Activated CD4-positive, alpha-beta memory T cell treated with anti-CD3 and anti-CD28 coated beads, Interleukin-2, amount 10 ng/mL, durations not matched to agents 7 days and 5 days (primary cell): ENCODE data around the gene TOP3A. TPM values are rescaled to one million over a fixed set of nuclear protein-coding genes. Genes with fewer than 3 reads are reported as not detected.

Source experiments
- CTCF ChIA-PET: fragments of 350-600 bp; sonication (Branson Sonifier 250); formaldehyde crosslinking; loops from one replicate; lab custom pipeline; 2021; ENCODE audit warnings: antibody characterized with exemption, inconsistent platforms; lab: Charles Lee
- POLR2A ChIA-PET: fragments of 350-600 bp; sonication (Branson Sonifier 250); formaldehyde crosslinking; loops from one replicate; lab custom pipeline; 2021; ENCODE audit warnings: antibody characterized with exemption; lab: Charles Lee
- DNase-seq: peaks from one replicate; pipeline ENCODE4 v3.0.0-alpha.2; 2020
- H3K27ac Mint-ChIP-seq: one replicate; pipeline ENCODE4 v1.8.0; 2021; ENCODE audit warnings: mild to moderate bottlenecking, mixed read lengths
- H3K27me3 Mint-ChIP-seq: one replicate; pipeline ENCODE4 v1.8.0; 2021; ENCODE audit warnings: mixed read lengths
- H3K36me3 Mint-ChIP-seq: one replicate; pipeline ENCODE4 v1.8.0; 2021; ENCODE audit warnings: low read depth, mixed read lengths
- H3K4me1 Mint-ChIP-seq: one replicate; pipeline ENCODE4 v1.8.0; 2021; ENCODE audit warnings: mixed read lengths
- H3K4me3 Mint-ChIP-seq: one replicate; pipeline ENCODE4 v1.8.0; 2021; ENCODE audit warnings: mild to moderate bottlenecking, mixed read lengths
- H3K9me3 Mint-ChIP-seq: one replicate; pipeline ENCODE4 v1.8.0; 2021; ENCODE audit warnings: mixed read lengths
- total RNA-seq, 2 experiments: library from RNA; stranded (reverse); gene quantifications; one replicate each; pipeline ENCODE4 v1.2.3, GENCODE V29; 2021

Gene TOP3A
- total RNA-seq, 2 experiments from 2014 or later = 51.4 to 54.9 TPM

DNA sequence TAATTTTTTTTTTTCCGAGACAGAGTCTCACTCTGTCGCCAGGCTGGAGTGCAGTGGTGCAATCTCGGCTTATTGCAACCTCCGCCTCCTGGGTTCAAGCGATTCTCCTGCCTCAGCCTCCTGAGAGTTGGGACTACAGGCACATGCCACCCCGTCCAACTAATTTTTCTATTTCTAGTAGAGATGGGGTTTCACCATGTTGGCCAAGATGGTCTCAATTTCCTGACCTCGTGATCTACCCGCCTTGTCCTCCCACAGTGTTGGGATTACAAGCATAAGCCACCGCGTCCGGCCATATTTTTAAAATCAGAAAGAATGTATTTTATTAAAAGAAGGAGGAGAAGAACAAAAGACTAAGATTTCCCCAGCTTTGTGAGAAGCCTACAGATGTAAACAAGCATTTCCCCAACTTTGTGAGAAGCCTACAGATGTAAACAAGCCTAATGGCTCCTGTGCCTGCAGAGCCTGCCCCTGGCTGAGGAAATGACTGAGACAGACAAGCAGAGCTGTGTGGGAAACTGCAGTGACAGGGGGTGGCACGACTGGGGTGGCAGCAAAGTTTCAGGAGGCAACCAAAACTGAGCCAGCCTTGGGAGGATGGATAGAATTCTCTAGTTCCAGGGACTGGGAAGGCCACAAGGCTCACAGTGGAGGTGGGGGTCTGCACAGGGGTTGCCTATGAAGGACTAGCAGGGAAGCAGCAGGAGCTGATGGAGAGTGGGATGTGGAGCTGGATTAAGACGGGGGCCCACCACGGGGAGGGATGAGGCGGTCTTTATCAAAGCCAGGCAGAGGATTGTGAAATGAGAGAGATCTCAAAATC lies 22.9 kb downstream of the TOP3A start:
- Mint-ChIP-seq H3K27ac (no peak overlapping the region), H3K36me3 (peaks cover 60% of the 10 kb centered on the region), H3K27me3 (no peaks in the 10 kb centered on the region), H3K4me1 (no peaks in the 10 kb centered on the region), H3K9me3 (no peaks in the 10 kb centered on the region), H3K4me3 (no peak overlapping the region)
- ChIA-PET POLR2A (no interaction called here), CTCF (interaction anchor here (1.4 kb wide), 1 partner anchor 22 kb away, joined by 3 read pairs; no protein-coding TSS in a partner anchor)
- no peak for DNase-seq

DNA sequence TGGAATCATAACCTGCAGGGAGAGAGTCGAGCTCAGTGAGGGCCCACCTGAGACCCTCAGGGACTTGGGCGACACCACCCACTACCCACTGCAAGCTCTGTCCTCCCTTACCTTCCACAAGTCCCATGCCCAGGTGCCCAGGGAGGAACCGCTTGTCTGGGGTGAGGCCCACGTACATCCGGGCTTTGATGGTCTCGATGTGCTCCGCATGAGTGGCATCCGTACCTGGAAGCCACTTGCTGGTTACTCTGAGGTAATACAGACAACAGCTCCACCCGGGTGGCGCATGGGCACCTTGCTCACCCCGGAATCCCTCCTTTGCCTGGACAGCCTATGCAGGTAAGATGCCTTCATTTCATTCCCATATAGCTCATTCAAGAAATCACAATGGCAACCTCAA lies 29.5 kb downstream of the TOP3A start:
- CTCF ChIA-PET = interaction anchor here (0.8 kb wide), 1 partner anchor 13 kb away, joined by 4 read pairs; no protein-coding TSS in a partner anchor
- no peak for DNase-seq
- POLR2A ChIA-PET = interaction anchor here (1.3 kb wide), 1 partner anchor 9 kb away, joined by 4 read pairs; no protein-coding TSS in a partner anchor
- no peak overlapping the region for H3K27ac Mint-ChIP-seq
- no peaks in the 10 kb centered on the region for H3K27me3 Mint-ChIP-seq
- H3K36me3 Mint-ChIP-seq = peaks cover 69% of the 10 kb centered on the region
- H3K9me3 Mint-ChIP-seq = no peaks in the 10 kb centered on the region
- H3K4me1 Mint-ChIP-seq = no peaks in the 10 kb centered on the region
- no peak overlapping the region for H3K4me3 Mint-ChIP-seq

- peaks cover 55% of the 10 kb centered on the region for H3K36me3 Mint-ChIP-seq
- no peak overlapping the region for H3K27ac Mint-ChIP-seq
- no peak overlapping the region for H3K4me3 Mint-ChIP-seq
- CTCF ChIA-PET = no interaction called here
- no peaks in the 10 kb centered on the region for H3K9me3 Mint-ChIP-seq
- DNase-seq = no peak
- no peaks in the 10 kb centered on the region for H3K27me3 Mint-ChIP-seq
- POLR2A ChIA-PET = interaction anchor here (1.6 kb wide), 1 partner anchor 13 kb away, joined by 4 read pairs; no protein-coding TSS in a partner anchor
- no peaks in the 10 kb centered on the region for H3K4me1 Mint-ChIP-seq
These were observed 33.0 kb downstream of the TOP3A start for GRCh38 chr17:18281788-18282187.

DNA sequence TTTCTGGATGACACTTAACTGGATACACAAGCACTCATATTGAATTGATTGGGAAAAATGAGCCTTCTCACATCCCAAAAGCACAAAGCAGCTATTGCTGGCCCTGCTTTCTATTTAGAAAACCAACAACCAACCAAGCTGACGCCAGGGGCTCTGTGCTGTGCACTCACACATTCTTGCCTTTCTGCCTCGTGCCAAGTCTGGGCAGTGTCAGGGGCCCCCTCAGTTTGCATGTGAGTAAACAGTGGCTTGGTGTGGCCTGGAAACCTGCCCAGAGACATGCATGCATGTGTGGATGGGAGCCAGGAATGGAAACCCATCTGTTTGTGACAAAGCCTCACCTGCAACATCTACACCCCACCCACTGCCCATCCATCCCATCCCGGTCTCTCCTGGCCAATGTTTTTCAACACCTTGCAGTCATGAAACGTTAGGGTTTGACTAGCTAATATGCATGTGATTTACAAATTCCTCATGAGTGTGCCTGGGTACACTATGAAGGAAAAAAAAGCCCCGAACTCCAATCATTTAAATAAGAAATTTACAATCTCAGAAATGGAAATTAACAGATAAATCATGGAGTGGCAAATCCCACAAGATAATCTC lies 33.9 kb downstream of the TOP3A start:
- H3K9me3 Mint-ChIP-seq = no peaks in the 10 kb centered on the region
- ChIA-PET POLR2A (interaction anchor here (0.5 kb wide), 1 partner anchor 169 kb away, joined by 3 read pairs; no protein-coding TSS in a partner anchor), CTCF (no interaction called here)
- peaks cover 54% of the 10 kb centered on the region for H3K36me3 Mint-ChIP-seq
- no peak overlapping the region for H3K4me3 Mint-ChIP-seq
- no peaks in the 10 kb centered on the region for H3K27me3 Mint-ChIP-seq
- no peak overlapping the region for H3K27ac Mint-ChIP-seq
- no peaks in the 10 kb centered on the region for H3K4me1 Mint-ChIP-seq
- no peak for DNase-seq

DNA sequence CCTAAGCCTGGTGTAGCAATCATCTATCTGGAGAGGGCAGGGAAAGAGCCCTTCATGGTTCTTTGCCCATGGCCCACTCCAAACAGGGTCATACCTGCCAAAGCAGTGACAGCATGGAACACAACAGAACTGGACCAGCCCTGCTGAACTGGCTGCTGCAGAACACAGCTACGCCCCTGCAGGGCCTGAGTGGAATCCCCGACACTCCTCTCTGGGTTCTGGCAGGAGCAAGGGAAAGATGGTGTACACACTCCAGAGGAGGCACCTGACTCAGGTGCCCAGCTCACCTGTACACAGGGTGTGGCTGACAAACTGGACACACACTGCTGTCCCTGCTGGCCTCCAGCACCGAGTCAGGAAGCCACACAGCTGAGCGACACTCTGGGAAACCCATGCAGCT lies 34.5 kb downstream of the TOP3A start:
- CTCF ChIA-PET = no interaction called here
- POLR2A ChIA-PET = interaction anchor here (0.5 kb wide), 1 partner anchor 169 kb away, joined by 3 read pairs; no protein-coding TSS in a partner anchor
- peaks cover 50% of the 10 kb centered on the region for H3K36me3 Mint-ChIP-seq
- H3K27ac Mint-ChIP-seq = no peak overlapping the region
- H3K4me3 Mint-ChIP-seq = no peak overlapping the region
- no peak for DNase-seq
- H3K9me3 Mint-ChIP-seq = no peaks in the 10 kb centered on the region
- no peaks in the 10 kb centered on the region for H3K4me1 Mint-ChIP-seq
- no peaks in the 10 kb centered on the region for H3K27me3 Mint-ChIP-seq

- no peak for DNase-seq
- H3K36me3 Mint-ChIP-seq = peaks cover 41% of the 10 kb centered on the region
- H3K27me3 Mint-ChIP-seq = no peaks in the 10 kb centered on the region
- H3K27ac Mint-ChIP-seq = no peak overlapping the region
- H3K9me3 Mint-ChIP-seq = no peaks in the 10 kb centered on the region
- no peaks in the 10 kb centered on the region for H3K4me1 Mint-ChIP-seq
- no peak overlapping the region for H3K4me3 Mint-ChIP-seq
- POLR2A ChIA-PET = no interaction called here
- CTCF ChIA-PET = interaction anchor here (0.7 kb wide), 1 partner anchor 87 kb away, joined by 3 read pairs; no protein-coding TSS in a partner anchor
These were observed 35.9 kb downstream of the TOP3A start for GRCh38 chr17:18278867-18279266.

DNA sequence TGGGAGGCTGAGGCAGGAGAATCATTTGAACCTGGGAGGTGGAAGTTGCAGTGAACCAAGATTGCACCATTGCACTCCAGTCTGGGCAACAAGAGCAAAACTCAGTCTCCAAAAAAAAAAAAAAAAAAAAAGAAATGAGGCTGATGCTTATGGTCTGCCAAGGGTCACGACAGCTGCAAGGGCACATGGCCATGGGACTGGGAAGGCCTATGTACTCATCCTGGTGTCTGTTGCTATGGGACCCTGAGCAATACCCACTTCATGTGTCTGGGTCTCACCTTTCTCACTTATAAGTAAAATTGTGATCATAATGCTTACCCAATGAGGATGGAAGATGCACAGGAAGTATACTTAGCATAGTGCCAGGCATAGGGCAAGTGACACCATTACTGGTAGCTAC lies 37.7 kb downstream of the TOP3A start:
- POLR2A ChIA-PET = no interaction called here
- H3K27me3 Mint-ChIP-seq = no peaks in the 10 kb centered on the region
- H3K9me3 Mint-ChIP-seq = no peaks in the 10 kb centered on the region
- no peaks in the 10 kb centered on the region for H3K4me1 Mint-ChIP-seq
- H3K27ac Mint-ChIP-seq = no peak overlapping the region
- H3K36me3 Mint-ChIP-seq = peaks cover 27% of the 10 kb centered on the region
- no peak for DNase-seq
- no peak overlapping the region for H3K4me3 Mint-ChIP-seq
- CTCF ChIA-PET = no interaction called here

DNA sequence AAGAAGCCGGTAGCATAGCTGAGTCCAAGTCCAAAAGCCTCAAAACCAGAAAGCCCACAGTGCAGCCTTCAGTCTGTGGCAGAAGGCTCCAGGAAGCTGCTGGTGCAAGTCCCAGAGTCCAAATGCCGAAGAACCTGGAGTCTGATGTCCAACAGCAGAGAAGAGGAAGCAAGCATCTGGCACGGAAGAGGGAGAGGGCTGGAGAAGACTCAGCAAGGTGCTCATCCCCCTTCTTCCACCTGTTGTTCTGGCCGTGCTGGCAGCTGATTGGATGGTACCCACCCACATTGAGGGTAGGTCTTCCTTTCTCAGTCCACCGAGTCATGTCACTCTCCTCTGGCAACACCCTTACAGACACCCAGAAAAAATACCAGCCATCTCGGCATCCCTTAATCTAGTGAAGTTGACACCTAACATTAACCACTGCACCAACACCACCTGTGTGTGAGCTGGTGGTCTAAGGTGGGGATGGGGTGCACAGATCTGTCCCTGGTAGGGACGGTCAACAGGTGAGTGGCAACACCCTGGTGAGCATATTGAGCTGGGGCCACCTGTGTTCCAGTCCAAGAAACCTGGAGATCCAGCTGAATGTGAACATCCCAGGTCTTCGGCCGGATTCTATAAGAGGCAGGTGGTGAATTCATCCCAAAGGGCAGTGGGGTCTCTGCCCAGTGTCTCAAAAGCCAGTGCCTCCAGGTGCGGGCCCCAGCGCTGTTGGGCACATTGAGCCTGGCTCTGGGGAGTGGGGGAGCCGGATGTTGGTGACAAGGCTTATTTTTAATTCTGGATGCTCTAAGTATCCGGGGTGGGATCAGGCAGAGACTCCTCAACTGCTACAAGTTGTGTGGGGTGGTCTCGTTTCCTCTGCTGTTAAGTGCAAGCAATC lies 44.5 kb downstream of the TOP3A start:
- H3K27ac Mint-ChIP-seq = no peak overlapping the region
- no peak overlapping the region for H3K4me3 Mint-ChIP-seq
- no peaks in the 10 kb centered on the region for H3K27me3 Mint-ChIP-seq
- POLR2A ChIA-PET = interaction anchor here (1.8 kb wide), 1 partner anchor 10 kb away, joined by 6 read pairs; the partner anchor contains the start of gene MIEF2
- CTCF ChIA-PET = interaction anchor here (1.2 kb wide), 1 partner anchor 22 kb away, joined by 3 read pairs; no protein-coding TSS in a partner anchor
- H3K4me1 Mint-ChIP-seq = peaks cover 14% of the 10 kb centered on the region
- DNase-seq = no peak
- H3K9me3 Mint-ChIP-seq = no peaks in the 10 kb centered on the region
- peaks cover 9% of the 10 kb centered on the region for H3K36me3 Mint-ChIP-seq

GRCh38 chr17:18267927-18268711 lies 46.7 kb downstream of the TOP3A start:
- Mint-ChIP-seq H3K27ac (no peak overlapping the region), H3K4me3 (no peak overlapping the region), H3K4me1 (peaks cover 14% of the 10 kb centered on the region), H3K27me3 (no peaks in the 10 kb centered on the region), H3K36me3 (peaks cover 10% of the 10 kb centered on the region), H3K9me3 (no peaks in the 10 kb centered on the region)
- POLR2A ChIA-PET = interaction anchor here (1.0 to 1.8 kb wide), 3 partner anchors 8 to 32 kb away, joined by 3 to 6 read pairs (median 3); partner anchors contain the start of gene MIEF2
- CTCF ChIA-PET = interaction anchor here (1.3 kb wide), 1 partner anchor 9 kb away, joined by 6 read pairs; no protein-coding TSS in a partner anchor
- DNase-seq = no peak

- no peaks in the 10 kb centered on the region for H3K27me3 Mint-ChIP-seq
- no peak for DNase-seq
- H3K4me3 Mint-ChIP-seq = no peak overlapping the region
- H3K4me1 Mint-ChIP-seq = peaks cover 15% of the 10 kb centered on the region
- CTCF ChIA-PET = interaction anchor here (1.3 kb wide), 1 partner anchor 8 kb away, joined by 6 read pairs; no protein-coding TSS in a partner anchor
- H3K36me3 Mint-ChIP-seq = peaks cover 8% of the 10 kb centered on the region
- H3K27ac Mint-ChIP-seq = no peak overlapping the region
- POLR2A ChIA-PET = interaction anchor here (1.0 to 1.1 kb wide), 2 partner anchors 10 to 33 kb away, joined by 3 read pairs; no protein-coding TSS in a partner anchor
- H3K9me3 Mint-ChIP-seq = no peaks in the 10 kb centered on the region
These were observed 47.4 kb downstream of the TOP3A start for GRCh38 chr17:18267366-18267765.

DNA sequence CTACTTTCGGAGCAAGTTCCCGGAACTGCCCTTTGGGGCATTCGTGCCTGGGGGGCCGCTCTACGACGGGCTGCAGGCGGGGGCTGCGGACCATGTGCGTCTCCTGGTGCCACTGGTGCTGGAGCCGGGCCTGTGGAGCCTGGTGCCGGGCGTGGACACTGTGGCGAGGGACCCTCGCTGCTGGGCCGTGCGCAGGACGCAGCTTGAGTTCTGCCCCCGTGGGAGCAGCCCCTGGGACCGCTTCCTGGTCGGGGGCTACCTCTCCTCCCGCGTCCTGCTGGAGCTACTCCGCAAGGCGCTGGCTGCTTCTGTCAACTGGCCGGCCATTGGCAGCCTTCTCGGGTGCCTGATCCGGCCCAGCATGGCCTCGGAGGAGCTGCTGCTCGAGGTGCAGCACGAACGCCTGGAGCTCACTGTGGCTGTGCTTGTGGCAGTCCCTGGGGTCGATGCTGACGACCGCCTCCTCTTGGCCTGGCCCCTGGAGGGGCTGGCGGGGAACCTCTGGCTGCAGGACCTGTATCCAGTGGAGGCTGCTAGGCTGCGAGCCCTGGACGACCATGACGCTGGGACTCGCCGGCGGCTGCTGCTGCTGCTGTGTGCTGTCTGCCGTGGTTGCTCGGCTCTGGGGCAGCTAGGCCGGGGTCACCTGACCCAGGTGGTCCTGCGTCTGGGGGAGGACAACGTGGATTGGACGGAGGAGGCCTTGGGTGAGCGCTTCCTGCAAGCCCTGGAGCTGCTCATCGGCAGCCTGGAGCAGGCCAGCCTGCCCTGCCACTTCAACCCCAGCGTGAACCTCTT lies 50.7 kb downstream of the TOP3A start:
- no peak overlapping the region for H3K27ac Mint-ChIP-seq

More for the DNA sequence above, 50.7 kb downstream of the TOP3A start:
- ChIA-PET POLR2A (interaction anchor here (1.1 kb wide), 1 partner anchor 81 kb away, joined by 4 read pairs; the partner anchor contains the start of gene ALKBH5), CTCF (interaction anchor here (1.3 kb wide), 1 partner anchor 17 kb away, joined by 3 read pairs; no protein-coding TSS in a partner anchor)
- Mint-ChIP-seq H3K4me3 (no peak overlapping the region), H3K27me3 (no peaks in the 10 kb centered on the region), H3K4me1 (peaks cover 30% of the 10 kb centered on the region), H3K9me3 (no peaks in the 10 kb centered on the region), H3K36me3 (peaks cover 4% of the 10 kb centered on the region)
- no peak for DNase-seq
